HG03432 (cell line): ENCODE results near the gene CCDC112.

Experiments used
- ATAC-seq: cut with Tn5 transposase; IDR thresholded peaks from one replicate; pipeline ENCODE4 v1.9.1; 2021; ENCODE audit warnings: mild to moderate bottlenecking, moderate library complexity; ENCODE audit not compliant: unreplicated experiment

The CCDC112 gene

GRCh38 chr5:115317736-115318135, 21.3 kb upstream of the CCDC112 start:
- ATAC-seq = no peak

GRCh38 chr5:115317320-115317719, 20.9 kb upstream of the CCDC112 start:
- no peak for ATAC-seq

- ATAC-seq = no peak
Measured at GRCh38 chr5:115313632-115314031, 17.2 kb upstream of the CCDC112 start.

GRCh38 chr5:115313052-115313451, 16.6 kb upstream of the CCDC112 start:
- no peak for ATAC-seq

- no peak for ATAC-seq
Measured at GRCh38 chr5:115309751-115310370, 13.4 kb upstream of the CCDC112 start.

- ATAC-seq = no peak
Measured at GRCh38 chr5:115308815-115309214, 12.4 kb upstream of the CCDC112 start.

GRCh38 chr5:115306011-115306536, 9.6 kb upstream of the CCDC112 start:
- no peak for ATAC-seq

- ATAC-seq = no peak
Measured at GRCh38 chr5:115304496-115304895, 8.0 kb upstream of the CCDC112 start.

- no peak for ATAC-seq
Measured at GRCh38 chr5:115298811-115299210, 2.4 kb upstream of the CCDC112 start.

- ATAC-seq = no peak
Measured at GRCh38 chr5:115297031-115297430, 577 bp upstream of the CCDC112 start.

GRCh38 chr5:115295777-115296123, 704 bp downstream of the CCDC112 start:
- peak; percentile 27 for ATAC-seq

GRCh38 chr5:115291397-115291796, 5.1 kb downstream of the CCDC112 start:
- no peak for ATAC-seq

- no peak for ATAC-seq
Measured at GRCh38 chr5:115289104-115289503, 7.3 kb downstream of the CCDC112 start.

GRCh38 chr5:115284021-115284420, 12.4 kb downstream of the CCDC112 start:
- ATAC-seq = no peak

- ATAC-seq = no peak
Measured at GRCh38 chr5:115282131-115282530, 14.3 kb downstream of the CCDC112 start.

GRCh38 chr5:115274584-115274983, 21.9 kb downstream of the CCDC112 start:
- ATAC-seq = no peak

GRCh38 chr5:115272297-115272958, 24.0 kb downstream of the CCDC112 start:
- ATAC-seq = no peak

GRCh38 chr5:115271295-115272050, 25.0 kb downstream of the CCDC112 start:
- peak; percentile 64 for ATAC-seq

- ATAC-seq = no peak
Measured at GRCh38 chr5:115267617-115268016, 28.8 kb downstream of the CCDC112 start.

GRCh38 chr5:115265220-115265619, 31.2 kb downstream of the CCDC112 start:
- ATAC-seq = no peak

- no peak for ATAC-seq
Measured at GRCh38 chr5:115264786-115265185, 31.7 kb downstream of the CCDC112 start.

- ATAC-seq = no peak
Measured at GRCh38 chr5:115263078-115263380, 33.4 kb downstream of the CCDC112 start.
